Esophagus squamous epithelium (tissue), 5 donors: Measurements from ENCODE around the gene OR13J1. TPM values are rescaled to one million over a fixed set of nuclear protein-coding genes. Genes with fewer than 3 reads are reported as not detected.
"Not testable (repeated sequence)": the region's sequence is repeated elsewhere in the genome, so short reads cannot be mapped to it uniquely, and the experiment has no call there.

Source experiments
- DNase-seq: peaks from one replicate; lab custom pipeline; 2025; lab: John Stamatoyannopoulos, UW
- H3K27ac ChIP-seq, 4 donors: fragments of 200-600 bp; sonication (generic); one replicate each; pipeline ENCODE4 v1.5.1; 2016 to 2019; ENCODE audit warnings: mild to moderate bottlenecking in 1 of 4
- H3K27me3 ChIP-seq, 4 donors: fragments of 200-600 bp; sonication (generic); 1 replicate in 3 of 4; 2 replicates in 1 of 4; pipeline versions ENCODE4 v1.5.1 to v1.6.0; 2017 to 2021; ENCODE audit warnings: antibody characterized with exemption in 1 of 4
- H3K36me3 ChIP-seq, 3 donors: fragments of 200-600 bp; sonication (generic); one replicate each; pipeline ENCODE4 v1.5.1; 2016 to 2019
- H3K4me1 ChIP-seq, 3 donors: fragments of 200-600 bp; sonication (generic); one replicate each; pipeline ENCODE4 v1.5.1; 2017 to 2019
- H3K4me3 ChIP-seq, 4 donors: fragments of 200-600 bp; sonication (generic); 1 replicate in 3 of 4; 2 replicates in 1 of 4; pipeline ENCODE4 v1.5.1; 2016 to 2019; ENCODE audit warnings: mild to moderate bottlenecking in 2 of 4, moderate library complexity in 1 of 4
- H3K9me3 ChIP-seq, 3 donors: fragments of 200-600 bp; sonication (generic); one replicate each; pipeline ENCODE4 v1.5.1; 2016 to 2019
- POLR2A ChIP-seq, 4 donors: fragments of 450-650 bp; IDR thresholded peaks; one replicate each; pipeline ENCODE4 v1.6.1; 2017; ENCODE audit warnings: antibody characterized with exemption in 4 of 4, mild to moderate bottlenecking in 4 of 4, moderate library complexity in 3 of 4
- WGBS, 2 donors: methylation state at CpG; one replicate each; pipeline ENCODE4 v1.1.5; 2018; 5-methylcytosine and 5-hydroxymethylcytosine counted together
- intact Hi-C: fragments of 100-400 bp; cut with DNase I; formaldehyde crosslinking; loops from one replicate; pipeline ENCODE4 v1.15.0; 2022
- total RNA-seq, 4 donors: library from RNA; depleted of rRNA; stranded (reverse); fragments of >200 nt; gene quantifications; one replicate each; pipeline ENCODE4 v1.1.0, GENCODE V29; 2016
- TF ChIP-seq, protein P1 (sequence below), 6 experiments: fragments of 450-650 bp in 4 of 6; fragments of 200-600 bp in 2 of 6; sonication (generic) in 2 of 6; IDR thresholded peaks; one replicate each; pipeline ENCODE4 v1.5.1; 2016 to 2019; ENCODE audit warnings: antibody characterized with exemption in 6 of 6, mild to moderate bottlenecking in 4 of 6, moderate library complexity in 4 of 6
- donor health status: DM: yes; HTN: yes; CAD: no.

OR13J1 gene
- total RNA-seq, 4 donors from 2014 or later = not detected

DNA sequence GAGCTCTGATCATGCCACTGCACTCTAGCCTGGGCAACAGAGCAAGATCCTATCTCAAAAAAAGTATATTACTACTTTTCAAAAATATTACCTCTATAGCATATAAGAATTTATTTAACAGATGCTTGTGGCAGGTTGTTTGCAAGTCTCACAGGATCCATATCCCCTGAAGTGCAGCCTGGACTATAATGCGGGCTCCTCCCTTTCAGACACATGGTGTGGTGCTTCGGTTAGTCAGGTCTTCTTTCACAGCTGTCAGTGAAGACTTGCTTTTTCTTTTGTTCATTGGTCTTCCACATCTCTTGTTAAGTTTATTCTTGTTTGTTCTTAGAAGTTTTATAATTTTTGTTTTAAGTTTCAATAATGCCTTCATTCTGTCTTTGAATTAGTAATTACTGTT, 26.4 kb upstream of the OR13J1 start:
- no peak overlapping the region for H3K27ac ChIP-seq
- no peaks in the 10 kb centered on the region for H3K4me1 ChIP-seq
- no peak overlapping the region for H3K4me3 ChIP-seq
- TF ChIP-seq, protein P1, sequence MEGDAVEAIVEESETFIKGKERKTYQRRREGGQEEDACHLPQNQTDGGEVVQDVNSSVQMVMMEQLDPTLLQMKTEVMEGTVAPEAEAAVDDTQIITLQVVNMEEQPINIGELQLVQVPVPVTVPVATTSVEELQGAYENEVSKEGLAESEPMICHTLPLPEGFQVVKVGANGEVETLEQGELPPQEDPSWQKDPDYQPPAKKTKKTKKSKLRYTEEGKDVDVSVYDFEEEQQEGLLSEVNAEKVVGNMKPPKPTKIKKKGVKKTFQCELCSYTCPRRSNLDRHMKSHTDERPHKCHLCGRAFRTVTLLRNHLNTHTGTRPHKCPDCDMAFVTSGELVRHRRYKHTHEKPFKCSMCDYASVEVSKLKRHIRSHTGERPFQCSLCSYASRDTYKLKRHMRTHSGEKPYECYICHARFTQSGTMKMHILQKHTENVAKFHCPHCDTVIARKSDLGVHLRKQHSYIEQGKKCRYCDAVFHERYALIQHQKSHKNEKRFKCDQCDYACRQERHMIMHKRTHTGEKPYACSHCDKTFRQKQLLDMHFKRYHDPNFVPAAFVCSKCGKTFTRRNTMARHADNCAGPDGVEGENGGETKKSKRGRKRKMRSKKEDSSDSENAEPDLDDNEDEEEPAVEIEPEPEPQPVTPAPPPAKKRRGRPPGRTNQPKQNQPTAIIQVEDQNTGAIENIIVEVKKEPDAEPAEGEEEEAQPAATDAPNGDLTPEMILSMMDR (IDR thresholded peaks at IDR 0.05) = no peak
- TF ChIP-seq POLR2A (IDR thresholded peaks at IDR 0.05) = no peak
- H3K27me3 ChIP-seq = peaks cover 0 to 38% (median 0%) of the 10 kb centered on the region in 4 donors
- no peak for DNase-seq
- no peaks in the 10 kb centered on the region for H3K9me3 ChIP-seq
- intact Hi-C loops = no loop called here
- H3K36me3 ChIP-seq = no peaks in the 10 kb centered on the region
- 88 to 93% methylated on average over 2 of the region's 2 CpGs for WGBS, 2 donors

DNA sequence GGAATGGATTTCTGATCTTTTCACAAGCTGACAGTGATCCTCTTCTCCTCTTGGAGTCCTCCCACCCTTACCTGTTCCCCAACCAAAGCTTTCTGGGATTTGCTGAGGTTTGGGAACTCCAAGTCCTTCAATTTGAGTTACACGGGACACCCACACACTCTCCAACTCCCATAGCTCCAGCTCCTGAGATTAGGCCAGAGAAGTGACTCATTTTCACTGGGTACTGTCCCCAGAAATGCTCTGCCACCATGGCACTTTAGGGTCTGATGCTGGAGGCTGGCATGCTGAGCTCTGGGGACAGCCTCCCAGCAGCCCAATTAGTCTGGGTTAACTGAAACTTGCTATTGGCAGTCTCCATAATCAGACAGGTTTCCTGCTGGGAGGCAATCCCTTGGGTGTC, 21.9 kb upstream of the OR13J1 start:
- WGBS, 2 donors = 45 to 88% methylated on average over 1 of the region's 1 CpG
- peaks cover 0 to 45% (median 0%) of the 10 kb centered on the region in 4 donors for H3K27me3 ChIP-seq
- intact Hi-C loops = no loop called here
- H3K36me3 ChIP-seq = no peaks in the 10 kb centered on the region
- no peak overlapping the region for H3K4me3 ChIP-seq
- no peak for TF ChIP-seq POLR2A (IDR thresholded peaks at IDR 0.05)
- TF ChIP-seq, protein P1 (IDR thresholded peaks at IDR 0.05) = no peak
- no peak overlapping the region for H3K27ac ChIP-seq
- no peak for DNase-seq
- no peaks in the 10 kb centered on the region for H3K4me1 ChIP-seq
- H3K9me3 ChIP-seq = no peaks in the 10 kb centered on the region

DNA sequence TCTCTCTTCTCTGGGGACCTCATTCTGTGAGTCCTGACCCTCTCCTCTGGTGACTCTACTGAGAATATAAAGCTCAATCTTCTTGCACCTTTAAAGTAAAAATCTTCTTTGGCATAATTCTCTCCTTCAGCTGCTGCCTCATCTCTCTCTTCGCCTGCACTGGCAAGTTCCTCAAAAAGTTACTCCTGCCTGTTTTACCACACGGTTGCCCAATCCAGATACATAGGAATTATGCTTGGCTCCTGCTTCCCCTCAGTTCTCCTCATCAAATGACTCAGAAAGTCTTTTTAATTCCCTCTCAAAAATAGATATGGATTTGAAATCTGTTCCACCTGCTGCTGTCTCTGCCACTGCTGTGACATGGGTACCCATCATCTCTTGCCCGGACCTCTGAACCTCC, 21.4 kb upstream of the OR13J1 start:
- WGBS, 2 donors = 49 to 58% methylated on average over 3 of the region's 3 CpGs
- H3K27me3 ChIP-seq = peaks cover 0 to 45% (median 0%) of the 10 kb centered on the region in 4 donors
- no peak overlapping the region for H3K4me3 ChIP-seq
- H3K9me3 ChIP-seq = no peaks in the 10 kb centered on the region
- H3K27ac ChIP-seq = no peak overlapping the region
- intact Hi-C loops = no loop called here
- no peaks in the 10 kb centered on the region for H3K36me3 ChIP-seq
- H3K4me1 ChIP-seq = no peaks in the 10 kb centered on the region
- no peak for TF ChIP-seq POLR2A (IDR thresholded peaks at IDR 0.05)
- TF ChIP-seq, protein P1 (IDR thresholded peaks at IDR 0.05) = no peak
- DNase-seq = no peak

DNA sequence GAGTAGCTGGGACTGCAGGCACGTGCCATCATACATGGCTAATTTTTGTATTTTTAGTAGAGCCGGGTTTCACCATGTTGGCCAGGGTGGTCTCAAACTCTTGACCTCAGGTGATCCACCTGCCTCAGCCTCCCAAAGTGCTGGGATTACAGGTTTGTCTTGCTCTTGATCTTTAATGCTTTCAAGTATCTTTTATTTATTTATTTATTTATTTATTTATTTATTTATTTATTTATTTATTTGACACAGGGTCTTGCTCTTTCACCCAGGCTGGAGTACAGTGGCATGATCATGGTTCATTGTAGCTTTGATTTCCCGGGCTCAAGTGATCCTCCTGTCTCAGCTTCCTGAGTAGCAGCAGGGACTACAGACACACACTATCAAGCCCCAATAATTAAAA, 14.7 kb upstream of the OR13J1 start:
- 81 to 88% methylated on average over 3 of the region's 3 CpGs for WGBS, 2 donors
- H3K9me3 ChIP-seq, H3K36me3 ChIP-seq, H3K4me1 ChIP-seq, H3K4me3 ChIP-seq, H3K27ac ChIP-seq, DNase-seq, H3K27me3 ChIP-seq: not testable (repeated sequence)
- intact Hi-C loops = loop anchor here (5.0 kb wide), 1 partner anchor 93 kb away; the partner anchor contains the start of gene NPR2

DNA sequence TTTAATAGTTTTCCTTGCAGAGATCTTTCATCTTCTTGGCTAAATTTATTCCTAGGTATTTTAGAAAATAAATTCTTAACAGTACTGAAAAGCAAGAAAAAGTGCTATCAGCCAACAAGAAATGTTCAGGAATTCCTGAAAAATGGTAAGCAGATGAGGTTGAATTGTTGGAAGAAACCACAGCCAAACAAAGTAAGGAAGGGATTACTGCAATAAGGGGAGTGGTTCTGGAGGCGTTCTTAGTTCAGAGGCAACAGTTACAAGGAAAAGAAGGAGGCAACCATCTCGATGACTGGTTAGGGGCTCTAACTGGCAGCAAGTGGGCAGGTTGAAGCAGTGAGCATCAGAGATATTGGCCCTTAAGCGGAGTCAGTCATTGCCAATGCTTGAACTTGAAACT, 12.8 kb upstream of the OR13J1 start:
- no peaks in the 10 kb centered on the region for H3K4me1 ChIP-seq
- no peak for DNase-seq
- H3K36me3 ChIP-seq = no peaks in the 10 kb centered on the region
- H3K4me3 ChIP-seq = no peak overlapping the region
- TF ChIP-seq, protein P1 (IDR thresholded peaks at IDR 0.05) = no peak
- TF ChIP-seq POLR2A (IDR thresholded peaks at IDR 0.05) = no peak
- H3K27ac ChIP-seq = no peak overlapping the region
- WGBS, 2 donors = 52% methylated on average over 3 of the region's 3 CpGs
- H3K9me3 ChIP-seq = no peaks in the 10 kb centered on the region
- H3K27me3 ChIP-seq = peaks cover 0 to 8% (median 0%) of the 10 kb centered on the region in 4 donors
- intact Hi-C loops = loop anchor here (5.0 kb wide), 1 partner anchor 91 kb away; the partner anchor contains the start of gene NPR2
